Measurements from ENCODE around the gene PLXNB2. TPM values are rescaled to one million over a fixed set of nuclear protein-coding genes. Genes with fewer than 3 reads are reported as not detected.

PLXNB2 gene
- total RNA-seq, 1 experiment from 2014 or later: 109 TPM

DNA sequence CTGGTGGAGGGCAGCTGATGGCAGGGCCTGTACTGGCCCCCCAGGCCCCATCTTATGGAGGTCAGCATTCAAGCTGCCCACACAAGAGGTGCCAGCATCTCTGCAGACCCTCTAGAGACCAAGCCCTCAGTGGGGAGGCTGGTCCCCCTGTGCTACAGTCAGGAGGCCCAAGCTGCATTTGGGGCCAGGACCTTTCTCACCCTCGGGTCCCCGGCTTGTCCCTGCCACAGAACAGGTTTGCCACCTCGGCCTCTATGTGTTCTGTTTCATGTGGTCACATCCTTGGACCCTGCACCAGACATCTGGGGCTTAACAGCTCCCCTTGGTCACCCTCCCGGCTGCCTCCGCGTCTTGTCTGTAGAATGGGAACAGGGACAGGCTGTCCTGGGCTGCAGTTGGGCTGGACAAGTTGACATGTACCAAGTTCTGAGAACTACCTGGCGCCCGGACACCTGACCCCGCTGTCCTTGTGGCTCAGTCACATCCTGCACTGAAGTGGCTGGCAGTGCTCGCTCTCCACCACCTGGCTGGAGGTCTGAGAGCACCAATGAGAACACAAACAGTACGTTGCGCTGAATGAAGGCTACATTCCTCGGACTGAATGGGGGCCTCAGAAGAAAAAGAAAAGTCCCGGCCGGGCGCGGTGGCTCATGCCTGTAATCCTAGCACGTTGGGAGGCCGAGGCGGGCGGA, 2.7 kb upstream of the PLXNB2 start:
- H3K27me3 ChIP-seq: peaks cover 20% of the 10 kb centered on the region
- H3K36me3 ChIP-seq: peaks cover 3% of the 10 kb centered on the region; the same call in 1 of the 2 replicates
- DNase-seq: no peak
- no peak overlapping the region for H3K27ac ChIP-seq
- H3K4me3 ChIP-seq: no peak overlapping the region
- peaks cover 36% of the 10 kb centered on the region for H3K4me1 ChIP-seq
- H3K9me3 ChIP-seq (replicated peaks): no peaks in the 10 kb centered on the region

DNA sequence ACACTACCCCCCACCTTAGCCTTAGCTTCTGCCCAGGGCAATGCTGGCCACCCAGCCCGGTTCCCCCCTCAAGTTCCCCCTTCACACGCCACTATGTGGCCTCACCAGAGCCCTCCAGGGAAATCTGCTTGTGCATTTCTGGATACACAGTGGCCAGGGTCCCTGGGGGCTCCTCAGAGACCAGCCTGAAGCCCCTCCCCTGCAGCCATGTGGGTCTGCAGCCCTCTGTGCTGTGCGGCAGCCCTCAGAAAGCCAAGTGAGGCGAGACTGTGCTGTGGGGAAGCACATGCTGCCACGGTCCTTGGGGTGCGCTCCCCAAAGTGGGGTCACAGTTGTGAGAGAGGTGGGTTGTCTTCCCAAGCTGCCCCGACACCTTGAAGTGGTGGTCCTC, 2.1 kb upstream of the PLXNB2 start:
- Histone ChIP-seq H3K4me3 (no peak overlapping the region), H3K27ac (peak overlapping the region; percentile 61; the same call in 1 of the 2 replicates), H3K9me3 (replicated peaks) (no peaks in the 10 kb centered on the region), H3K36me3 (peaks cover 8% of the 10 kb centered on the region; the same call in 1 of the 2 replicates), H3K4me1 (peaks cover 41% of the 10 kb centered on the region), H3K27me3 (peaks cover 14% of the 10 kb centered on the region)
- peak; percentile 48 to 54 for DNase-seq

DNA sequence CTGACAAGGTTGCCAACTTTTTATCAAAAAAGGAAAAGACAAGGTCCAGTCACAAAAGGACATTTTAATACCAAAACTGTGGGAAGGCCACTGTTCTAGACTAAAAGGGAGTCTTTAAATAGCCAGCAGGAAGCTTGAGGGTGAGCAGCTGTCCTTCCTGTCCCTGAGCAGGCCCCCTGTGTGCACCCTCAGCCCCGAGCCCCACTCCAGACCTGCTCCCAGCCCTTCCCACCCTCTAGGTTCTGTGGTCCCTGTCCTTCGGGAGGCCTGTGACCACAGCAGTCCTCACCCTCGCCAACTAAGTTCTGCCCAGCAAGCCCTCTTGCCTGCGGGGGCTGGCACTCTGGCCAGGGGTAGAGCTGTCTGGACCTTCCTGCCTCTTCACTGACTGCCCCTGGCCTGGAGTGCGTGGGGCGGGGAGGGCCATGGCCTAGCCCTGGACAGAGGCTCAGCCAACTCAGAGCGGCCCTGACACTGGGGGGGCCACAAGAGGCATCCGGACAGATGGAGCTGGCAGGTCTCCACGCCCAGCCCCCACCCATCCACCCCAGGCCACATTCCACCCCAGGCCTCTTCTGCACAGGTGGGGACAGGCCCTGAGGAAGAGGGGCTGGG, 1.6 kb upstream of the PLXNB2 start:
- H3K27ac ChIP-seq: peak overlapping the region; percentile 61
- H3K4me1 ChIP-seq: peaks cover 40% of the 10 kb centered on the region
- H3K4me3 ChIP-seq: no peak overlapping the region
- H3K27me3 ChIP-seq: peaks cover 9% of the 10 kb centered on the region
- no peaks in the 10 kb centered on the region for H3K9me3 ChIP-seq (replicated peaks)
- peaks cover 11% of the 10 kb centered on the region for H3K36me3 ChIP-seq
- DNase-seq: peak; percentile 75 to 81

DNA sequence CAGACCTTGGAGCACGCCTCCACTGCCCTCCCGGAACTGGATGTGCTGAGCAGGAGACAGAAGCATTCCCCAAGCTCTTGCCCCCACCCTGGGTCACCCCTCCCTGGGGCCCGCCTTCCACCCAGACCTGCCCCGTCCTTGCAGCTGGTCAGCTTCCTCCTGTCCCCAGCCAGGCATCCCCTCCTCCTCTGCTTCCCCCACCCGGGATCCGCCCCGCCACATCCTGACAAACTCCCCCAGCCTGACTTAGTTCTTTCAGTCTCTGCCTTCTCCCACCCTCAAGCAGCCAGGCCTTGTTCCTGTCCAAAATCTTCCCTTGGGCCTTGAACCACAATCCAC, 1.1 kb upstream of the PLXNB2 start:
- DNase-seq: peak; percentile 91 to 96
- Histone ChIP-seq H3K4me1 (peaks cover 44% of the 10 kb centered on the region), H3K27ac (peak overlapping the region; percentile 61)

DNA sequence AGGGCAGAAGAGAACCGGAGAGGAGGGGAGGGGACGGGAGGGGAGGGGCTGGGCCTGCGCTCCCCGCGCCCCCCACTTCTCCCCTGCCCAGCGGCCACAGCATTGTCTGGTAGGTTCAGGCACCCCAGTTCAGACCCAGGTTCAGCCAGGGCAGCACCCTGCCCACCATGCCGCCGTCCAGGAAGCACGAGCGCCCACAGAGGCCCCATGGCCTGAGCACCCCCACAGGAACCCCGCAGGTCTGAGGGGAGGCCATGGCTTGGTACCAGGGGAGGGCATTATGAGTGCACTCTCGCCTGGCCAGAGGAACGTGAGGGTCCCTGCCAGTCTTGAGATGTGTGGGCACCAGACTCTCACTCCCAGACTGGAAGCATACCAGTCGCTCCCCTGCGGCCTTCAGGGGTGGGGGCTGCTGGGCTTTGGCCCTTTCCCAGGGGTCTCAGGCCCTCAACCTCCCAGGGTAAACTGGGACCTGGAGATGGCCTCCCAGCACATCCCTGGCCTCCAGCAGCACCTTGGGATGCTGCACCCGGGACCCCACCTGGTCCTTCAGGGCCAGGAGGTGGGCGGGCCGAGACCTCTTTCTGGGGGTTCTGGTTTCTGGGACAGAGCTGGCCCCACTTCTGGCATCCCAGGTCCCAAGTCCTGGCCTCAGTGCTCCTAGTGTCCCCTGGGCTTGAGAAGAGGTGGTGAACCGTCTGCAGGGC, 597 bp upstream of the PLXNB2 start:
- no peaks in the 10 kb centered on the region for H3K9me3 ChIP-seq (replicated peaks)
- H3K27ac ChIP-seq: peak overlapping the region; percentile 61; the same call in 1 of the 2 replicates
- DNase-seq: peak; percentile 40 to 49
- H3K4me1 ChIP-seq: peaks cover 49% of the 10 kb centered on the region
- peak overlapping the region; percentile 4; the same call in 1 of the 2 replicates for H3K4me3 ChIP-seq
- H3K27me3 ChIP-seq: 0 out of 2 replicates have a peak, but pooled peaks cover 4% of the 10 kb centered on the region
- H3K36me3 ChIP-seq: peaks cover 14% of the 10 kb centered on the region

More for the DNA sequence above, 1.1 kb upstream of the PLXNB2 start:
- H3K27me3 ChIP-seq: peaks cover 4% of the 10 kb centered on the region
- H3K4me3 ChIP-seq: no peak overlapping the region
- no peaks in the 10 kb centered on the region for H3K9me3 ChIP-seq (replicated peaks)
- peaks cover 14% of the 10 kb centered on the region for H3K36me3 ChIP-seq

DNA sequence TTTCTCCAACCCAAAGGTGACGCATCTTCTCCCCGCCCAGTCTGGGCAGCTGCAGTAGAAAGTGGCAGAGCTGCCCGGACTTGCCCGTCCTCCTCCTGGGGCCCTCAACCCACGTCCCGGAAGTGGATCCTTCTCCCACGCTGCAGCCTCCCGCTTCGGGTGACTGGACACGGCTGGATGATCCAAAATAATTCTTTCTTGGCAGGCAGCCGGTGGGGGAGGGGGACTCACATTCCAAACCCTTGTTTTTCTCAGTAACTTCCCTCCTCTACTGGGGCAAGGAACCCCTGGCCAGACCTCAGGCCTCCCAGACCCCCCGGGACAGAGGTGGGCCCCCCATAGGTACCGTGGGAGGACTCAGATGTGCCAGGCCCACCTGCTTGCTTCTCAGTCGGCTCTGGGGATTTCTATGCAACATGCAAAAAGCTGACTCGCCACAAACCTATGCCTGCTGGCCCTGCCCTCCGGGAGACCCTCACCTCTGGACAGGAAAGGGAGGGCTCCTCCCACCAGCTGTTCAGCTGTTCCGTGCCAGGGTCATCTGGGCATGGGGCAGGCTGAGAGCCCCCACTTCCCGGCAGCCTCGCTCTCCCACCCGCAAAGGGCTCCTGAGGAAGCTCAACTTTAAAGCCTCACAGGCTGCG, 1.4 kb downstream of the PLXNB2 start:
- no peaks in the 10 kb centered on the region for H3K27me3 ChIP-seq
- peak overlapping the region; percentile 82 for H3K27ac ChIP-seq
- H3K9me3 ChIP-seq (replicated peaks): no peaks in the 10 kb centered on the region
- DNase-seq: peak; percentile 98 to 99
- H3K4me3 ChIP-seq: peak overlapping the region; percentile 95
- peaks cover 59% of the 10 kb centered on the region for H3K4me1 ChIP-seq
- peaks cover 26% of the 10 kb centered on the region for H3K36me3 ChIP-seq

DNA sequence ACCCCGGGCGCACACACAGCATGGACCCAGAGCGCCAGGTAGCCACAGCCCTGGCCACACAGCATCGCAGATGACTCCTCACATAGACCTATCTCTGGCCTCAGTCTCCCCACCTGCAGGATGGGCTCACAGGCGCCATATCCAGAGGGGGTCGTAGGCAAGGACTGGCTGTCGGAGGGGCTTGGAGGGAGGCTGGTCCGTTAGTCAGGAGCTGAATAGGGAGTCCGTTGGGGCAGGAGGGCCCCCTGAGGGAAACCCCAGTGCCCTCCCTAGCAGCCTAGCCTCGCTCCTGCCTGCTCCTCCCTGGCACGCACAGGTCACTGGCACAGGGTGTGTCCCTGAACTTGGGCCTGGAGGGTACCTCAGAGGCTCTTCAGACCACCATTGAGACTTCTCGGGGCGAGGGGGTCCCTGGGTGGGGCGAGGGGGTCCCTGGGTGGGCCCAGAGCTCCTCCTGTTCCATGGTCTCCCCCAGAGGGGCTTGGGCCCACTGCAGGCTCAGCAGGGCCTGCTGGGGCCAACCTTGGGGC, 2.0 kb downstream of the PLXNB2 start:
- Histone ChIP-seq H3K27ac (peak overlapping the region; percentile 82), H3K9me3 (replicated peaks) (no peaks in the 10 kb centered on the region), H3K4me1 (peaks cover 59% of the 10 kb centered on the region)

DNA sequence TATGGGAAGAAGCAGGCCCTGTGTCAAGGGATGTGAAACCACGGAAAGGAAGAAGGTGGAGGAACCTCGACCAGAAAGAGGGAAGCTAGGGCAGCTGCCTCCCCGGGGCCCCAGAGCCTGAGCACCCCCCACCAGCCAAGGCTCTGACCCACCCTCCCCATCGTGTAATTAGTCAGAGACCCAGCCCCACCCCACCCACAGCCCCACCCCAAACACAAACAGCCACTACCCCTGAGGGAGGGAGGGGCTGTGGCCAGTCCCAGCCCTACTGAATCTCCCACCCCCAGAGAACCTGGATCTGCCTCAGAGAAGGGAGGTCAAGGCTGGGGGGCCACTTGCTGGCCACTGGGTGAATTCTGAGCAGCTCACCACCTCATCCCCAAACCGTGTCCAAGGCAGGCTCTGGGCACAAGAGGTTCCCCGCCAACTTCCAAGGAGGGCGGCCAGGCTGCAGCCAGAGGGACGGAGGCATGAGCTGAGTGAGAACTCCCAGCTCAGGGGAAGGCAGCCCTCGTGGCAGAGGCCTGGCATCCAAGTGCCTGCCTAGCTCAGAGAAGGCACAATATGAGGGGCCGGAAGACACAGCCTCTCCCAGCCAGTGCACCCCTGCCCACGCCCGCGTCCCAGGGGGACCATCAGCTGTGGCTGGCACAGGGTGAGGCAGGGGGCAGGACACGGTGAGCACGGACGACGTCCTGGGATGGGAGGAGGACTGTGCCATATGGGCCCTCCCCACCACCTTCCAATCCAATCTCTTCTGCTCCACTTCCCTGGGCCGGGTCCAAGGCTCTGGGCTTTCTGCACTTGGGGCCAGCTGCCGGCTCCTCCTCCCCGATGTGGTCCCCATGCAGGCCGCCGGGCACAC, 2.7 kb downstream of the PLXNB2 start:
- Histone ChIP-seq H3K4me3 (peak overlapping the region; percentile 95), H3K4me1 (peaks cover 54% of the 10 kb centered on the region), H3K27me3 (no peaks in the 10 kb centered on the region), H3K27ac (peak overlapping the region; percentile 82), H3K36me3 (peaks cover 34% of the 10 kb centered on the region), H3K9me3 (replicated peaks) (no peaks in the 10 kb centered on the region)
- DNase-seq: no peak

More for the DNA sequence above, 2.0 kb downstream of the PLXNB2 start:
- Histone ChIP-seq H3K36me3 (peaks cover 31% of the 10 kb centered on the region), H3K27me3 (no peaks in the 10 kb centered on the region), H3K4me3 (peak overlapping the region; percentile 95)
- no peak for DNase-seq

DNA sequence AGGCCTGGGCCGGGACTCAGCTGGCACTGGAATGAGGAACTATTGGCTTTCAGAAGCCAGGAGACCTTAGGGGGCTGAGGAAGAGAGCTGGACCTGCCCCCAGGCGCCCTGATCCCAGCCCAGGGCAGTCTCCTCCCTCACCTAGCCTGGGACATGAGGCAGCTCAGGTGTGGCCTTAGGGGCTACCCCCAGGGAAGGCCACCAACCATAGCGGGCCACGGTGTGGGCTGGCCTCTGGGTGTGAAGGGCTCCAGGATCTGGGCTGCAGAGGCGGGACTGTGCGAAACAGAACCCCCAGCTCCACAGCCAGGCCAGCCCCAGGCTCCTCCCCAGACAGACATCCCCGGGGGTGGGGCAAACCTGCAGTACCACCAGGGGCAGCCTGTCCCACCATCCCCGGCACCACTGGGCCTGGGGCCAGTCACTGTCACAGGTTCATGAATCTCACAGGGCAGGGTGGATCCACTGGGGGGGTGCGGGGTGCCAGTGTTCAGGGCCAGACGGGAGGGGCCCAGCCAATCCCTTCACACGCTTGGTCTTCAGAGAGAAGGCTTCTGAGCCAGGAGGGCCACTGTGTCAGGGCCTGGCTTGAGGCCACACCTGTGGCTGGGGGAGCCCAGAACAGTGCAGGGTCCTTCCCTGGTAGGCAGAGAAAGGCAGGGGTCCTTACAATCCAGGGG, 3.5 kb downstream of the PLXNB2 start:
- H3K4me3 ChIP-seq: no peak overlapping the region
- DNase-seq: no peak
- no peaks in the 10 kb centered on the region for H3K27me3 ChIP-seq
- H3K9me3 ChIP-seq (replicated peaks): no peaks in the 10 kb centered on the region
- peaks cover 47% of the 10 kb centered on the region for H3K4me1 ChIP-seq
- peaks cover 34% of the 10 kb centered on the region for H3K36me3 ChIP-seq
- 0 out of 2 replicates have a peak overlapping the region, but pooled peaks have one; percentile 10 for H3K27ac ChIP-seq

DNA sequence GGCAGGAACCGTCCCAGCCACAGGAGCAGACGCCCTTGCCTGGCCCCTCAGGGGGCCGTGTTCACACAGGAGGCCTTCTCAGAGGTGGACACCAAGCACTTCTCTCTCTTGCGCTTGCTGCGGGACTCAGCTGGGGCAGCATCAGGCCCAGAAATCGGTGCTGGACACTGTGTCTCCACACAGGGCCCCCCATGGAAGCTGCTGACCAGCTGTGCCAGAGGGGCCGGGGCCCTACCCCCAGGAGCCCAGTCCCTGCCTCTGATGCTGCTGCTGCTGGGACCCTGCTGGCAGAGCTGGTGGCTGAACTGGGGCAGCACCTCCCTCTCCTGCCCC, 4.0 kb downstream of the PLXNB2 start:
- Histone ChIP-seq H3K27ac (no peak overlapping the region), H3K9me3 (replicated peaks) (no peaks in the 10 kb centered on the region), H3K4me1 (peaks cover 41% of the 10 kb centered on the region), H3K27me3 (no peaks in the 10 kb centered on the region), H3K4me3 (no peak overlapping the region), H3K36me3 (peaks cover 34% of the 10 kb centered on the region)
- DNase-seq: no peak

DNA sequence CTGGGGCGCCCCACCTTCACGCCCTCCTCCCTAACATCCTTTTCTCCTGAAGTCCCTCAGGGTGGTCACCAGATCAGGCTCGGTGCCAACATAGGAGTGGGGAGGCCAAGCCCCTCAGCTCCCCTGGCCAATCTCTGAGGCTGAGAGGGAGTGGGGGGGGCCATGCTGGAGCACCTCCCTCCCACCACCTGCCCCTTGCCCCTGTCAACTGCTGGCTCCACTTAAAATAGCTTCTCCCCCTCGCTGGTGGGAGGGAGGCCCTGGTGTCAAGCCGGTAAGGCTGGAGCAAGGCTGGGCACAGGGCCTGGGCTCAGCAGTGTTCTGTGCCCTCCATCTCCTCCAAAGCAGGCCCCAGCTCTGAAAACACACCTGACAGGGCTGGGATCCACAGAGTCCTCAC, 4.9 kb downstream of the PLXNB2 start:
- peak; percentile 57 to 66 for DNase-seq

DNA sequence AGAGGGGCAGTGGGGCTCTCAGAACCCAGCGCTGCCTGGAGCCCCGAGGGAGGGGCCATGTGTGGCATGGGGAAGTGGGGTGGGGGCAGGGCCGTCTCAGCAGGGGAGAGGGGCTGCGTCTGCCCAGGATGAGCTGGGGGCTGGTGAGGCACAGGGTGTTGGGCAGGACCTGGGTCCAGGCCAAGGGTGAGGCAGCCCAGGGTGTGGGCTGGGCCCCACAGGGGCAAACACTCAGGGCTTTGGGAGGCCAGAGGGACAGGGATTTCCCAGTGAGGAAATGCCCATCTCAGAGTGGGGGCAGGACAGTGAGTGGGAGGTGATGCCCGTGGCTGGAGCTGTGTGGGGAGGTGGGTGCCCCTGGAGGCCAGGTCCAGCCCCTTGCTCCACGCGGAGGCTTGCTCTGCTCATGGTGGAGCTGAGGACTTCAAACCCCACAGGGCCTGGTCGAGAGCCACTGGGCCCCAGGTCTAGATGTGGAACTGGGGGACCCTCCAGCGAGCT, 5.4 kb downstream of the PLXNB2 start:
- Histone ChIP-seq H3K27me3 (no peaks in the 10 kb centered on the region), H3K4me3 (no peak overlapping the region), H3K36me3 (peaks cover 34% of the 10 kb centered on the region), H3K27ac (no peak overlapping the region), H3K9me3 (replicated peaks) (no peaks in the 10 kb centered on the region), H3K4me1 (peaks cover 34% of the 10 kb centered on the region)
- no peak for DNase-seq

More for the DNA sequence above, 4.9 kb downstream of the PLXNB2 start:
- Histone ChIP-seq H3K9me3 (replicated peaks) (no peaks in the 10 kb centered on the region), H3K27me3 (no peaks in the 10 kb centered on the region), H3K4me3 (no peak overlapping the region), H3K36me3 (peaks cover 34% of the 10 kb centered on the region), H3K27ac (no peak overlapping the region), H3K4me1 (peaks cover 34% of the 10 kb centered on the region)

DNA sequence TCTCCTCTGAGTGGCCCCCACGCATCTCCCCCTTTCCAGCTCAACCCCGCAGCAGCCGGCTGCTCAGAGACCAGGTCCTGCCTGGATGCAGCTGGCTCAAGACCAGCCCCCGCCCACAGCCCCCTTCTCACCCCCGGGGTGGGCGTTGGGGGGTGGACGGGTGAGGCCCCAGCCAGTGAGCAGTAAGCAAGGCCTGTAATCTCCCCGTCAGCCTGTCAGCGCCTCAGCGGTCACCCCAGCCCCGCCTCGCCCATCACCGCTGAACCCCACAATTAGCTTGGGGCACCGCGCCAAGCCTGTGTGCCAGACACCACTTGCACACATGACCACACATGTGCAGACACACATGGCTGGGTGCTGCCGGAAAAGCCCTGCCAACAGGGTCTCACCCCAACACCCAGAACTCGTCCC, 5.9 kb downstream of the PLXNB2 start:
- Histone ChIP-seq H3K27me3 (no peaks in the 10 kb centered on the region), H3K9me3 (replicated peaks) (no peaks in the 10 kb centered on the region), H3K4me1 (peaks cover 34% of the 10 kb centered on the region), H3K4me3 (no peak overlapping the region), H3K36me3 (peaks cover 34% of the 10 kb centered on the region), H3K27ac (no peak overlapping the region)
- DNase-seq: no peak
